T-helper 9 cell (primary cell): Measurements from ENCODE around the gene DTL.

ENCODE experiments used
- DNase-seq: peaks from one replicate; pipeline ENCODE4 v3.0.0-alpha.2; 2020

The DTL gene

GRCh38 chr1:212039622-212040021 lies 4.1 kb downstream of the DTL start:
- DNase-seq, result no peak

- DNase-seq, result no peak
These were observed 5.3 kb downstream of the DTL start for GRCh38 chr1:212040629-212041412.

- no peak for DNase-seq
These were observed 6.9 kb downstream of the DTL start for GRCh38 chr1:212042436-212042835.

- DNase-seq, result no peak
These were observed 9.3 kb downstream of the DTL start for GRCh38 chr1:212044851-212045250.

- DNase-seq, result no peak
These were observed 10.4 kb downstream of the DTL start for GRCh38 chr1:212045981-212046380.

GRCh38 chr1:212053993-212054392 lies 18.4 kb downstream of the DTL start:
- no peak for DNase-seq

- no peak for DNase-seq
These were observed 19.8 kb downstream of the DTL start for GRCh38 chr1:212055333-212055732.

- no peak for DNase-seq
These were observed 25.3 kb downstream of the DTL start for GRCh38 chr1:212060632-212061472.

- no peak for DNase-seq
These were observed 27.4 kb downstream of the DTL start for GRCh38 chr1:212062832-212063438.

- DNase-seq, result no peak
These were observed 32.2 kb downstream of the DTL start for GRCh38 chr1:212067787-212068186.

- no peak for DNase-seq
These were observed 35.3 kb downstream of the DTL start for GRCh38 chr1:212070720-212071302.

- no peak for DNase-seq
These were observed 36.5 kb downstream of the DTL start for GRCh38 chr1:212072047-212072446.

- no peak for DNase-seq
These were observed 37.9 kb downstream of the DTL start for GRCh38 chr1:212073490-212073889.

GRCh38 chr1:212074313-212074712 lies 38.8 kb downstream of the DTL start:
- no peak for DNase-seq

- DNase-seq, result no peak
These were observed 39.3 kb downstream of the DTL start for GRCh38 chr1:212074856-212075255.

- no peak for DNase-seq
These were observed 41.5 kb downstream of the DTL start for GRCh38 chr1:212077028-212077427.

- DNase-seq, result no peak
These were observed 43.3 kb downstream of the DTL start for GRCh38 chr1:212078826-212079225.

GRCh38 chr1:212082765-212083406 lies 47.3 kb downstream of the DTL start:
- no peak for DNase-seq

- DNase-seq, result no peak
These were observed 54.1 kb downstream of the DTL start for GRCh38 chr1:212089560-212090163.

- no peak for DNase-seq
These were observed 56.0 kb downstream of the DTL start for GRCh38 chr1:212091438-212092121.

- no peak for DNase-seq
These were observed 61.8 kb downstream of the DTL start for GRCh38 chr1:212097360-212097759.

- no peak for DNase-seq
These were observed 62.8 kb downstream of the DTL start for GRCh38 chr1:212098310-212098709.
